GM18505 (cell line): ENCODE results near the gene METAP1D.
"Not testable (repeated sequence)": the region's sequence is repeated elsewhere in the genome, so short reads cannot be mapped to it uniquely, and the experiment has no call there.

Source experiments
- ATAC-seq: cut with Tn5 transposase; IDR thresholded peaks from one replicate; pipeline ENCODE4 v1.9.1; 2021; ENCODE audit not compliant: unreplicated experiment
- POLR2A ChIP-seq: IDR thresholded peaks from 4 replicates; pipeline ENCODE4 v1.6.1; 2011; ENCODE audit warnings: borderline replicate concordance; ENCODE audit not compliant: insufficient read depth, insufficient read length; ENCODE audit errors: extremely low read depth

METAP1D gene

GRCh38 chr2:172048508-172049503, 49.1 kb downstream of the METAP1D start:
- ATAC-seq: no peak
- no peak for TF ChIP-seq POLR2A

GRCh38 chr2:172049567-172050120, 49.9 kb downstream of the METAP1D start:
- TF ChIP-seq POLR2A: no peak
- no peak for ATAC-seq

GRCh38 chr2:172050479-172051125, 50.8 kb downstream of the METAP1D start:
- no peak for TF ChIP-seq POLR2A
- no peak for ATAC-seq

GRCh38 chr2:172052000-172052983, 52.5 kb downstream of the METAP1D start:
- ATAC-seq: no peak
- TF ChIP-seq POLR2A: no peak

GRCh38 chr2:172053486-172053885, 53.7 kb downstream of the METAP1D start:
- ATAC-seq: no peak
- no peak for TF ChIP-seq POLR2A

GRCh38 chr2:172056293-172056692, 56.5 kb downstream of the METAP1D start:
- TF ChIP-seq POLR2A: no peak
- ATAC-seq: no peak

- TF ChIP-seq POLR2A: no peak
- no peak for ATAC-seq
Observed at GRCh38 chr2:172058660-172059059, 58.9 kb downstream of the METAP1D start.

GRCh38 chr2:172060118-172060517, 60.4 kb downstream of the METAP1D start:
- not testable (repeated sequence) for ATAC-seq

- no peak for TF ChIP-seq POLR2A
- ATAC-seq: no peak
Observed at GRCh38 chr2:172062402-172063004, 62.8 kb downstream of the METAP1D start.

- ATAC-seq: no peak
- TF ChIP-seq POLR2A: no peak
Observed at GRCh38 chr2:172063446-172063845, 63.7 kb downstream of the METAP1D start.

- TF ChIP-seq POLR2A: no peak
- no peak for ATAC-seq
Observed at GRCh38 chr2:172065111-172065510, 65.4 kb downstream of the METAP1D start.

GRCh38 chr2:172066394-172066886, 66.7 kb downstream of the METAP1D start:
- no peak for ATAC-seq
- TF ChIP-seq POLR2A: no peak

GRCh38 chr2:172067905-172068304, 68.2 kb downstream of the METAP1D start:
- not testable (repeated sequence) for ATAC-seq
